SHP77 (cell line): ENCODE measurements around the gene FAM120A.
A peak's percentile ranks its signal among the peaks of the same experiment; 100 is the strongest.
"Not testable (repeated sequence)": the region's sequence is repeated elsewhere in the genome, so short reads cannot be mapped to it uniquely, and the experiment has no call there.

ENCODE experiments used
- DNase-seq, 2 experiments: peaks; one replicate each; lab custom pipeline; 2025; lab: John Stamatoyannopoulos, UW

FAM120A gene

GRCh38 chr9:93450945-93451815 lies at the start of gene FAM120A:
FAM120A (plus strand) TSS chr9:93451685; CDS start chr9:93451916, 231 bp downstream.
- peak; percentile 51 to 70 for DNase-seq

DNA sequence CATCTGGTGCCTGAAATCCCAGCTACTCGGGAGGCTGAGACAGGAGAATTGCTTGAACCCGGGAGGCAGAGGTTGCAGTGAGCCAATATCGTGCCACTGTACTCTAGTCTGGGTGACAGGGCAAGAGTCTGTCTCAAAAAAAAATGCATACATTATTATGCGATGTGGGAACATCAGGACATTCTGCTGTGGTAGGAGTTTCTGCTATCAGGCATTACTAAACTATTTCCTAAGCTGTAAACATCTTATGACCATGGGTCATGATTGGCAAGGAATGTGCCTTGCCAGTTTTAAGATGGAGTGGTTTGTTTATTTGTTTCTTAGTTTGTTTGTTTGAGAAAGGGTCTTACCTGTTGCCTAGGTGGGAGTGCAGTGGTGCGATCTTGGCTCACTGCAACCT lies 45.1 kb upstream of the FAM120A start:
- DNase-seq, result no peak

DNA sequence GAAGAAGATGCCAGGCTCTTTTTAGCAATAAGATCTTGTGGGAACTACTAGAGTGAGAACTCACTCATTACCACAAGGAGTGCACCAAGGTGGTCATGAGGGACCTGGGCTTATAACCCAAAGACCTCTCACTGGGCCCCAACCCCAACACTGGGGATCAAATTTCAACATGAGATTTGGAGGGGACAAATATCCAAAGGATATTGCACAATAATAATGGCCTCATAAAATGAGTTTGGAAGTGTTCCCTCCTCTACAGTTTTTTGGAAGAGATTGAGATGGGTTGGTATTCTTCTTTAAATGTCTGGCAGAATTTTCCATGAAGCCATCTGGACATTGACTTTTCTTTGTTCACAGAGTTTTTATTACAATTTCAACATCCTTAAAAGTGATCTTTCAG lies 38.0 kb upstream of the FAM120A start:
- DNase-seq, result no peak

DNA sequence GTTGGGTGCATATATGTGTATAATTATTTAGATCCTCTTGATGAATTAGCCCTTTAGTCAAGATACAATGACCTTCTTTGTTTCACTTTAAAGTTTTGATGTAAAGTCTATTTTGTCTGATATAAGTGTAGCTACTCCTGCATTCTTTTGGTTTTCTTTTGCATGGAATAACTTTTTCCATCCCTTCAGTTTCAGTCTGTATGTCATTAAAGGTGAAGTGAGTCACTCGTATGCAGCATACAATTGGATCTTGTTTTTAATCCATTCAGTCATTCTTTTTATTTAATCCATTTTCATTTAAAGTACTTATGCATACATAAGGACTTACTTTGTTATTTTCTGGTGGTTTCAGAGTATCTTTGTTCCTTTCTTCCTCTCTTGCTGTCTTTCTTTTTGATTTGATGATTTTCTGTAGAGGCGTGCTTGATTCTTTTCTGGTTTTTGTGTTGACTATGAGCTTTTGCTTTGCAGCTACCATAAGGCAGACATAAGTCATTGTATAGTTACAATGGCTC lies 36.3 kb upstream of the FAM120A start:
- DNase-seq, result no peak

GRCh38 chr9:93416530-93417235 lies 34.8 kb upstream of the FAM120A start:
- DNase-seq, result no peak

GRCh38 chr9:93417538-93417937 lies 33.9 kb upstream of the FAM120A start:
- DNase-seq, result no peak

- no peak for DNase-seq
These were observed 32.5 kb upstream of the FAM120A start for GRCh38 chr9:93419023-93419422.

DNA sequence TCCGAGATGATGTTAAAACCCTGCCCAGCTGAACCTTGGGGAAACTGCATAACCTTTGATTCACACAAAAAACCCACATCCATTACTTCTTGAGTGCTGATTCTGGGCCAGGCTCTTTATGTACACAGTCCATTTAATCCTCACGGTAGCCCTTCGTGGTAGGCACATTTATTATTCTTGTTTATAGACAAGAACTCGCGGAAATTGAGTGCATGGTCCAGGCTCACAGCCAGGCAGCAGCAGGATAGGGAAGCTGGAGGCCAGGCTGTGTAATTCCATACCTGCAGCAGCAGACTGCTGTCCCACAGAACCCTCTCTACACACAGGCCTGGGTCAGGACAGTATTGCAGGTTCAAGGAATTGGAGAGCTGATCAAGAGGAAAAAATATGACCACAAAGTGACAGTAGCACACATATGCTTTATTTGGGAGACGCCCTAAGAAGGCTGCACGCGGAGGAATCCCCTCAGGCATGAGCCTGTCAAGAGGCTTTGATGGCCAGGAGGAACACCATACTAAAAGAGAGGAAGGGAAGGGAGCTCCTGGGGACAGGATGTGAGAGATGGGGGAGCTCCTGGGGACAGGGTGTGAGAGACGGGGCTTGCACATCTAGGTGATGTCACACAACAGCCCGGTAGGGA lies 28.4 kb upstream of the FAM120A start:
- no peak for DNase-seq

- no peak for DNase-seq
These were observed 23.7 kb upstream of the FAM120A start for GRCh38 chr9:93427655-93428379.

DNA sequence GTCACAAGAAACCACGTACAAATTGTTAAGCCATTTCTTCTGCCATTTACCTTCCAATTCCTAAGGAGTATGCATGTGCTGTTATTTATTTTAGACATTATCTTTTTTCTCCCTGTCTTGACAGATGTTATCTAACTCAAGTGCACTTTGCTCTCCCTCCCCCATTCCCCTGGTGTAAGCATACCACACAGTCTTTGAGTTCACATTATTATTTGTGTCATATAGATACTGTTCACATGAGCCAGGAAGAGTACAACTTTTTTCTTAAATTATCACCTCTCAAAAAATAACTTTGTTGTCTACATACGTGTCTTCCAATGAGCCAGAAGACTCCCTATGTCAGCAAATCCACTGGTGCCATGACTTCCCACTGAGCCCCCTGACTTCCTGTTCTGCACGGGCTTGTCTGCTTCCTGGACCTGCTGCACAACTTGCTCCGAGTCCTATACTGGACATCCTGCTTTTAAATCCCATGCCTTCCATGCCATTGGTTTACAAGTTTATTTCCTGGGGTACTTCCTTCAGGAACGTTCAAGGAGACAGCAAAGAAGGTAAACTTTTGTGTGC lies 19.9 kb upstream of the FAM120A start:
- no peak for DNase-seq

GRCh38 chr9:93432964-93433363 lies 18.5 kb upstream of the FAM120A start:
- DNase-seq, result no peak

- DNase-seq, result no peak
These were observed 17.4 kb upstream of the FAM120A start for GRCh38 chr9:93434056-93434455.

- no peak for DNase-seq
These were observed 16.1 kb upstream of the FAM120A start for GRCh38 chr9:93435386-93435785.

GRCh38 chr9:93436218-93436617 lies 15.3 kb upstream of the FAM120A start:
- DNase-seq, result no peak

DNA sequence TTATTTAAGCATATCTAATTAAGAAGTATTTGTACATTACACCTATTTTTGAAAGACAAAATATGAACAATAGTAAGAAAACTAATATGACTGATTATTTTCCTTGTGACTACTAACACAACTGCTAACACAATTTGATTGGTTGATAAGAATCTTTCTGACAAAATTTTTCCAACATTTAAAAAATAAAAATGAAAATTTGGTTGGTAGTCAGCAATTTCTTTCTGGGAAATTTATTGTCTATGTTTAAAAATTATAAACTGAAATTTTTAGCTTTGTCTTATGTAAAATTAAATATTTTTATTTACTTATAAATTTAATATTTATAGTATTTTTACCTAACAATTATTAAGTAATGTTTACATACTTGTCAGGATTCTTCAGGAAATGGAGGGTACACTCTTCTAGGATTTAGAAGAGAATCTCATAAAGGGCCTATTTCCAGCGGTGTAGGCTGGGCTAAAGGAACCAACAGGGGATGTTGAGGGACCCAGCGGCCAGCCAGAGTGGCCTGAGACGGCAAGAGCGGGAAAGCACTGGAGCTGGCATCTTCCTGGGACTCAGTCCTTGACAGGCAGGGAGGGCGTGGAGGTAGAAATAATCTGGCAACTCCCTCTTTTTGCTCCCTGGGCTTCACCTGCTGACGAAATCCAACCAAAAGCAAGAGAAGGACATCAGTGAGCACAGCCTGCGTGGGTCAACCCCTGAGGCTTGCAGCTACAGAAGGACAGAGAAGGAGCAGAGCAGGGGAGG lies 14.7 kb upstream of the FAM120A start:
- no peak for DNase-seq

GRCh38 chr9:93437996-93438395 lies 13.5 kb upstream of the FAM120A start:
- DNase-seq, result no peak

GRCh38 chr9:93439301-93439700 lies 12.2 kb upstream of the FAM120A start:
- not testable (repeated sequence) for DNase-seq

DNA sequence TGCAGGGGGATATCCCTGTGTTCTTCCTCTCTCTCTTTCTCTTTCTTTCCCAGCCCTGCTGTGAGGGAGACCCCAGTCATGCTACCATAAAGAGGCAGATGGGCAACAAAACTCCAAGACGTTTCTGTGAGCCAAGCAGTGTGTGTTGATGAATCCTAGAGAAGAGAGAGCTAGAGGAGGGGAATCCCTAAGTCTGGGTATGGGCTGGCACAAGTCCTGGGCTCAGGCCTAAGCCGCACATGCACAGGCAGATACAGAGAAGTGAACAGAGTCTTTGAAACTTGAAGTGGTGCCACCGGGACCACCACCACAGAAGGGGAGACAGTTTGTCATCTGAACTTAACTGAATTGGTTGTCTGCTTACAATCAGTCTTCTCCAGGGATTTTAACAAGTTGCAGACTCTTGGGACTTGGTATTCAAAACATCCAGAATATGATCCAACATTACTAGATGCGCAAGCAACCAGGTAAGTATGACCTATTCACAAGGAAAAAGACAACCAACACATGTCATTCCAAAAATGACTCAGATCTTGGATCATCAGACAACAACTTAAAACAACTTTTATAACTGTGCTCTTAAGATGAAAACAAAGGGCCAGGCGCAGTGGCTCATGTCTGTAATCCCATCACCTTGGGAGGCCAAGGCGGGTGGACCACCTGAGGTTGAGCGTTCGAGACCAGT lies 10.4 kb upstream of the FAM120A start:
- no peak for DNase-seq

- no peak for DNase-seq
These were observed 5.4 kb upstream of the FAM120A start for GRCh38 chr9:93446073-93446472.

DNA sequence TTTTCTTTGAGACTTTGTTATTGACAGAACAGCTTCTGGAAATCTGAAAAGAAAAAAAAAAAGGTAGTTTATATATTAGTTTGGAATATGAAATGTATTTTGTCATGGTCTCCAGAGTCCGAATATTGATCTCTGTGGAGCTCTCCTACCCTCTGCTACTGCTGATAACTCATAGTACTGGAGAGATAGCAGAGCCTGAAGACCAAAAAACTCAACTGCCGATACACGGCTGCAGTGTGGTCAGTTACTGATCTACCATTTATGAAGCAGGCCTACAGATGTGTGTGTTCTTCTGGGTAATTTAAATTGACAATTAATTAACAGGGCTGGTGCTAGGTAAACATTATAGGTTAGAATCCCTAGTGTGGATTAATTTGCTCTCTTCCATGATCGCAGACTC lies 3.8 kb upstream of the FAM120A start:
- DNase-seq, result no peak
